ENCODE results near the gene FGD5. TPM values are rescaled to one million over a fixed set of nuclear protein-coding genes. Genes with fewer than 3 reads are reported as not detected.

Gene FGD5
- total and polyA plus RNA-seq, 2 experiments from 2014 or later = 7.4 to 12.2 TPM

GRCh38 chr3:14845180-14845579 is 26.4 kb downstream of the FGD5 start:
- H3K27ac ChIP-seq (ENCODE audit: low read depth) = no peak overlapping the region
- Mint-ChIP-seq H3K36me3 (ENCODE audit: low read depth) (no peaks in the 10 kb centered on the region), H3K27ac (no peak overlapping the region), H3K4me1 (peaks cover 52% of the 10 kb centered on the region), H3K9me3 (no peaks in the 10 kb centered on the region), H3K4me3 (no peak overlapping the region), H3K27me3 (ENCODE audit: insufficient read depth, low read depth, poor library complexity) (peaks cover 4% of the 10 kb centered on the region)
- H4K20me1 ChIP-seq (replicated peaks; ENCODE audit: insufficient read depth) = no peaks in the 10 kb centered on the region
- H3K4me1 ChIP-seq (ENCODE audit: insufficient read depth) = peaks cover 33% of the 10 kb centered on the region
- TF ChIP-seq ZNF114 (CRISPR knock-in tag; IDR thresholded peaks at IDR 0.05) = no peak
- no peak for TF ChIP-seq ZNF331 (CRISPR knock-in tag; IDR thresholded peaks at IDR 0.05; ENCODE audit: low read depth)
- TF ChIP-seq CREB1 (CRISPR knock-in tag; IDR thresholded peaks at IDR 0.05; ENCODE audit: low read depth) = no peak
- no peak for TF ChIP-seq NANOG (IDR thresholded peaks at IDR 0.05; ENCODE audit: borderline replicate concordance)
- no peak for TF ChIP-seq POLR2AphosphoS5 (IDR thresholded peaks at IDR 0.05; ENCODE audit: low read depth)
- no peak for TF ChIP-seq REST (IDR thresholded peaks at IDR 0.05; ENCODE audit: unreplicated experiment)
- TF ChIP-seq EZH2phosphoT487 (IDR thresholded peaks at IDR 0.05; ENCODE audit: unreplicated experiment) = no peak
- TF ChIP-seq EZH2 (IDR thresholded peaks at IDR 0.05; ENCODE audit: low read depth, unreplicated experiment) = no peak
- no peak for TF ChIP-seq STAT1 (IDR thresholded peaks at IDR 0.05; ENCODE audit: unreplicated experiment)
- TF ChIP-seq JUNB (IDR thresholded peaks at IDR 0.05; ENCODE audit: unreplicated experiment) = no peak
- no peak for TF ChIP-seq ZNF462 (CRISPR knock-in tag; IDR thresholded peaks at IDR 0.05)
- no peak for TF ChIP-seq CTCF (conservative IDR thresholded peaks at IDR 0.05; ENCODE audit: low read depth in 2 of 2)
- no peak for TF ChIP-seq ETS1 (IDR thresholded peaks at IDR 0.05)
- DNase-seq (ENCODE audit: low spot score) (no peak), ATAC-seq (no peak)
- H3K4me3 ChIP-seq = no peak overlapping the region
- no peak overlapping the region for H2AFZ ChIP-seq
- no peaks in the 10 kb centered on the region for H3K79me2 ChIP-seq (replicated peaks; ENCODE audit: insufficient read depth)
- no peaks in the 10 kb centered on the region for H3K9me2 ChIP-seq (ENCODE audit: insufficient read depth)
- no peaks in the 10 kb centered on the region for H3K27me3 ChIP-seq (ENCODE audit: insufficient read depth)
- H3K4me2 ChIP-seq = no peak overlapping the region
- 0 out of 2 replicates have a peak, but pooled peaks cover 3% of the 10 kb centered on the region for H3F3A ChIP-seq (replicated peaks; ENCODE audit: low read depth)
- H3K36me3 ChIP-seq (ENCODE audit: insufficient read depth) = no peaks in the 10 kb centered on the region
